ENCODE results near the gene MTFR1L. TPM values are rescaled to one million over a fixed set of nuclear protein-coding genes. Genes with fewer than 3 reads are reported as not detected.

Gene MTFR1L
- total RNA-seq, 1 donor from 2014 or later = 31.4 TPM

GRCh38 chr1:25806418-25806817 is 13.3 kb upstream of the MTFR1L start:
- intact Hi-C loops (cut with micrococcal nuclease) = no loop called here

DNA sequence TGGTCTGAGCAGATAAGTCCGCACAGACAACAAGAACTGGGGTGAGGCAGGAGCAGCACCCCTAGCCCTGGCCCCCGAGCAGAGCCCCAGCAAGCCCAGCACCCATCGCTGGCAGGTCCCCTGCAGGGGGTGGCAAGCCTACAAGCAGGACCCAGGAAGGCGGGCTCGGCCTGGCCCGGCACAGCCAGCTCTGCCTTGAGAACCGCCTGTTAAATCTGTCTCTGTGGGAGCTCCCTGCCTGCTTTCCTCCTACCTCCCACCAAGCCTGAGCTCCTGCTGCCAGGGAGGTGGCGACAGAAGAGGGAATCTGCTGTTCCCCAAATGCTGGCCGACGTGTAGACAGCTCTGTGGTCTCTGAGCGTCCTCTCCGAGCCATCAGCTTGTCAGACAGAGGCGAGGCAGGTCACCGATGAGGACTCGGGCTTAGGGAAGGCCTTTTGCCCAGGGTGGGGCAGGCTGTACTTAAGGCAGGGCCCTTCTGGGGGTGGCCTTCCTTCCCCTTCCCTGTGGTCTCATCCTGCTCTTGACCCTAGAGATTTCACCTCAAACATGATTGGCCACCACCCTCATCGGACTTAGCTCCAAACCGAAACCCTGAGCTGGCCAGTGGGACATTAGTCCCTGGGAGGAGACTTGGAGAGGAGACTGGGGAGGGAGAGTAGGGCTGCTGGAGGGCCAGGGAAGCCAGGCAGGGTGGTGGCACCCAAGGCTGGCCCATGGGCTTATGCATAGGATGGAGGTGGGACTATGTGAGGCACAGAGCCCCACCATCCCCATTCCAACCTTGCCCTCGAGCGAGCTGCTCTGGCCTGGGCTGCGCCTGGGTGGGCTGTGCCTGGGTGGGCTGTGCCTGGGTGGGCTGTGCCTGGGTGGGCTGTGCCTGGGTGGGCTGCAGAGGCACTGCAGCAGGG is 12.0 kb upstream of the MTFR1L start:
- intact Hi-C loops (cut with micrococcal nuclease) = no loop called here

DNA sequence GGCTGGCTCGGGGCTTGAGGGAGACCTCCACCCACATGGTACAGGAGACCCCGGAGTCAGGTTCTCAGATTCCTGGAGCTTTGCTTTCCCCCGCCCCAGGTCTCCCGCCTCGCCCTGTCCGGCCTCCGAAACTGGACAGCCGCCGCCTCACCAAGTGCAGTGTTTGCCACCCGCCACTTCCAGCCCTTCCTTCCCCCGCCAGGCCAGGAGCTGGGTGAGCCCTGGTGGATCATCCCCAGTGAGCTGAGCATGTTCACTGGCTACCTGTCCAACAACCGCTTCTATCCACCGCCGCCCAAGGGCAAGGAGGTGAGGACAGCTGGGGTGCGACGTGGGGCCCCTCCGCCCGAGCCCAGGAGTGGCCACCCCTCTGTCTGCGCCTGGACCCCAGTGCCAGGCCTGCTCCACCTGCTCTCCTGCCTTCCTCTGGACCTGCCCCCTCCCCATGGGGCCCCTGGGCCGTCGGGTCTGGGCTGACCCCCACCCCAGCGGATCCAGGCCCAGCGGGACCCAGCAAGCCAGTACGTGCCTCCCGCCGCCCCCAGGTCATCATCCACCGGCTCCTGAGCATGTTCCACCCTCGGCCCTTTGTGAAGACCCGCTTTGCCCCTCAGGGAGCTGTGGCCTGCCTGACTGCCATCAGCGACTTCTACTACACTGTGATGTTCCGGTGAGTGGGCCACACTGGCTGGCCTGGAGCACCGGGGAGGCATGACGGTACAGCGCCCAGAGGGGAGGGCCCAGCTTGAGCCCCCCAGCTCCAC is 11.1 kb upstream of the MTFR1L start:
- intact Hi-C loops (cut with micrococcal nuclease) = no loop called here

DNA sequence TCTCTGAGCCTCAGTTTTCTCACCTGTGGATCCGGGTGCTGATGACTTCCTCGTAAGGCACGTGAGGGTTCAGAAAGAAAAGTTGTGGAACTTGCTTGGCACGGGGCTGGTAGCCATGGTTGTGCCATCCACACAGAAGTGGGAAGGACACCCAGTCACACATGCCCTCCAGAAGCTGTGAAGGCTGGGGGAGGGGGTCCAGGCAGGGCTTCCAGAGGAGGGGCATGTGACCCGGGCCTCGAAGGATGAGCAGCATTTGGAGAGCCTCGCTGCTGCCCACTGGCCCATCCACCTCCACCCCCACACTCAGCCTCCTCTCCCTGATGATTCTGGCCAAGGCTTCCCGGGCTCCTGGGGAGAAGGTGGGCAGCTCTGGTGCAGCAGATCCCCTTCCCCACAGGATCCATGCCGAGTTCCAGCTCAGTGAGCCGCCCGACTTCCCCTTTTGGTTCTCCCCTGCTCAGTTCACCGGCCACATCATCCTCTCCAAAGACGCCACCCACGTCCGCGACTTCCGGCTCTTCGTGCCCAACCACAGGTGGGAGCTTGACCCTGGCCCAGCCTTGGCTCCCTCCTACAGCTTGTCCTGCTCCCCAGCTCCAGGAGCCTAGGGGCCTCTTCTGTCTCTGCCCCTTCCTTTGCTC is 10.3 kb upstream of the MTFR1L start:
- intact Hi-C loops (cut with micrococcal nuclease) = no loop called here

- intact Hi-C loops (cut with micrococcal nuclease) = loop anchor here (1.0 kb wide), 1 partner anchor 202 kb away; no protein-coding TSS in a partner anchor
These were observed 9.8 kb upstream of the MTFR1L start for GRCh38 chr1:25809929-25810328.

DNA sequence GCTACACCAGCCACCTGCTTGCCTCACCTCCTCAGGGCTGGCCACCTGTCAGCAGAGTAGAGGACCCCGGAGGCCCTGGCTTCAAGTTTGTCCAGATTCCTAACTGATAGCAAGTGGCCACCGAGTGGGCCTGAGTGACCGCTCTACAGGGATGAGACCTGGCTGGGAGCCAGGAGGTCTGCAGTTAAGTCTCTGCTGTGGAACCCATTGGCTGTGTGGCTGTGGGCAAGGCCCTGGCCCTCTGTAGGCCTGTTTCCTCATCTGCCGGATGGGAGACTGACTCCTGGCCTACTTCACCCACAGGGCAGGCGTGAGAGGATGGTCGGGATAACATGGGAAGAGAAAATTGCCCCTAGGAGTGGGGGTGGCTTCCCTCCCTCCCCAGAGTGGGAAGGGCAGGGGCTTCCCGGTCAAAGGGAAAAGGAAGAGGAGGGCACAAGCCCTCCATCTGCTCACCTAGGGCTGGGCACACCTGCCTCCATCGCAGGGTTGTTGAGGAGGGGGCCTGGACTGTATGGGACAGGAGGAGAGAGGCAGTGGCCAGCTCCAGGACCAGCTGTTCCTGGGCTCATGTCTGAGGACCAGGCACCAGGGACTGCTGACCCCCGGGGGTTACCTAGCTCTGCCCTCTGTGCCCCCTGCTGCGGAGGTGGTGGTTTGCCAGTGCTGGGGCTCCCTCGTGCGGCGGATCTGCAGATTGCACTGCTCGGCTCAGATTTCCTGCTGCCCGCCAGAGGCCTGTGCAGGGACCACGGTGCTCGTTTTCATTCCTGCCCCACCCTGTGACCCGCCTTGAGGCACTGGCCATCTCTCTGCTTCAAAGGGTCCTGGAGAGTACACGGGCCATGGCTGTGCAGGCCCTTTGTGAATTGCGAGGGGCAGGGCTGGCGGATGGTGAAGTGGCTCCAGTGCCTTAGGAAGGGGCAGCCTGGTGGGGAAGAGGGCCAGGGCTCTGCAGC is 9.1 kb upstream of the MTFR1L start:
- intact Hi-C loops (cut with micrococcal nuclease) = loop anchor here (1.0 kb wide), 1 partner anchor 202 kb away; no protein-coding TSS in a partner anchor

DNA sequence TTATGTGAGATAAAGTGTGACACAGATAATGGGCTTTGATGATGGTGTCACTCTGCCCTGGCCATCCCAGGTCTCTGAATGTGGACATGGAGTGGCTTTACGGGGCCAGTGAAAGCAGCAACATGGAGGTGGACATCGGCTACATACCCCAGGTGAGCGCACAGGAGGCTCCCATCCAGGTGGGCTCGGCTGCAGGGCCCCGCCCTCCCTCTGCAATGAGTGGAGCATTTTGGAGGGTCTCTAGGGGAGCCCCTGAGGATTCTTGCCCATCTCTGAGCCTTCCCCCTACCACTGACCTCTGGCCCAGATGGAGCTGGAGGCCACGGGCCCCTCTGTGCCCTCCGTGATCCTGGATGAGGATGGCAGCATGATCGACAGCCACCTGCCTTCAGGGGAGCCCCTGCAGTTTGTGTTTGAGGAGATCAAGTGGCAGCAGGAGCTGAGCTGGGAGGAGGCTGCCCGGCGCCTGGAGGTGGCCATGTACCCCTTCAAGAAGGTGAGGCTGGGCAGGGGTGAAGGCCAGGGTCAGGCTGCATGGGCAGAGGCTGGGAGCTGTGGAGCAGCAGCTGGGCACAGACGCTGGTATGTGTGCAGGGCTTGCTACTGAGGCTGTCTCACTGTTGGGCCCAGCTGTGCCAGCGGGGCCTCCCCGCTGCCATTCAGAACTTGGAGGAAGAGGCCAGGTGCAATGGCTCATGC is 8.2 kb upstream of the MTFR1L start:
- intact Hi-C loops (cut with micrococcal nuclease) = no loop called here

GRCh38 chr1:25813071-25813733 is 6.6 kb upstream of the MTFR1L start:
- intact Hi-C loops (cut with micrococcal nuclease) = no loop called here

GRCh38 chr1:25813734-25814471 is 5.9 kb upstream of the MTFR1L start:
- intact Hi-C loops (cut with micrococcal nuclease) = no loop called here

DNA sequence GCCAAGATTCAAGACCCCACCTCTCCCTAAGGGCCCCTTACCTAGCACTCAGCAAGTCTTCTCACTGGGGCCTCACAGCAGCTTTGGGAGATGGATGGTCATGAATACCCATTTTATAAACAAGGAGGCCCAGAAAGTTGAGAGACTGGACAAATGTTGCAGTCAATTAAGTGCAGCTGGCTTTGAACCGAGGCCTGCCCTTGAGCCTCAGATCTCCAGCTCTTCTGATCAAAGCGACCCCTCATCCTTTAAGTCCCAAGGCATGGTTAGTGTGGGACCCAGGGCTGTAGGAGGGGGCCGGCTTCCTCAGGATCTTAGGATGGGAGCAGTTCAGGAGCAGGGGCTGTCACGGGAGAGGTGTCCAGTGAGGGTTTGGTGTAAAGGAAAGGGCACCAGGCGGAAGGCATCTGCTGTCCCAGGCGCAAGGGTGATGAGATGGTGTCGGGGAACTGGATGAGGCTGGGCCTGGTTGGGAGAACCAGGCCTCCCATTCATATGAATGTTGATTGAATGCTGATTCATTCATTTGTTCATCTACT is 5.1 kb upstream of the MTFR1L start:
- intact Hi-C loops (cut with micrococcal nuclease) = no loop called here

DNA sequence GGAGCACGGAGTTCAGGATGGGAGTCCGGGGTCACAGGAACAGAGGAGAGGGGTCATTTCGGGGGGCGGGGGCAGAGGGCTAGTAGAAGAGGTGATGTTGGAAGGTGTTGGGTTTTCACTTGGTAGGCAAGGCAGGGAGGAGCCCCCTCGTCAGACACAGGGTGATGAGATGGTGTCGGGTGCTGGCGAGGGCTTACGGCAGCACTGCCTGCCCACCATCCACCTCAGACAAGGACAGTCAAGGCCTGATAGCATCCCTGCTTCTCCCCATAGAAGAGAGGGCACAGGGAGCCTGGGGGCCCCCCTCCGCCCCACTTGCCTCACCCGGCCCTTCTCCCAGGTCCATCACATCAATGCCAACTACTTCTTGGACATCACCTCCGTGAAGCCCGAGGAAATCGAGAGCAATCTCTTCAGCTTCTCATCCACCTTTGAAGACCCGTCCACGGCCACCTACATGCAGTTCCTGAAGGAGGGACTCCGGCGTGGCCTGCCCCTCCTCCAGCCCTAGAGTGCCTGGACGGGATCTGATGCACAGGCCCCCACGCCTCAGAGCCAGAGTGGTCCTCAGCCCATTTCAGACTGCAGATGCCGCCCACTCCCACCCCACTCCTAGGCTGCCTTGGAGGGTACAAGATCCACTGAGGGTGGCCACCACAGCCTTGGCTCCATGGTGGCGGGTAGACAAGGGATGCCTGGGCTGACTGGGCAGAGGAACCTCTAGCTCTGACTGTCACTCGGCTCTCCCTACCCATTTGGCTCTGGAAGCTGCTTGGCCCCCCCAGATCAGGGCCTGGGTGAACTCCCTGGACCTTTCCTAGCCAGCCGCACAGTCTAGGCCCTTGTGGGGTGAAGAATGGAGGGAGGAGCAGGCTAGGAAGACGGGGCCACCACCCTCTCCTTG is 4.3 kb upstream of the MTFR1L start:
- intact Hi-C loops (cut with micrococcal nuclease) = no loop called here

- intact Hi-C loops (cut with micrococcal nuclease) = no loop called here
These were observed 3.5 kb upstream of the MTFR1L start for GRCh38 chr1:25816112-25816718.

DNA sequence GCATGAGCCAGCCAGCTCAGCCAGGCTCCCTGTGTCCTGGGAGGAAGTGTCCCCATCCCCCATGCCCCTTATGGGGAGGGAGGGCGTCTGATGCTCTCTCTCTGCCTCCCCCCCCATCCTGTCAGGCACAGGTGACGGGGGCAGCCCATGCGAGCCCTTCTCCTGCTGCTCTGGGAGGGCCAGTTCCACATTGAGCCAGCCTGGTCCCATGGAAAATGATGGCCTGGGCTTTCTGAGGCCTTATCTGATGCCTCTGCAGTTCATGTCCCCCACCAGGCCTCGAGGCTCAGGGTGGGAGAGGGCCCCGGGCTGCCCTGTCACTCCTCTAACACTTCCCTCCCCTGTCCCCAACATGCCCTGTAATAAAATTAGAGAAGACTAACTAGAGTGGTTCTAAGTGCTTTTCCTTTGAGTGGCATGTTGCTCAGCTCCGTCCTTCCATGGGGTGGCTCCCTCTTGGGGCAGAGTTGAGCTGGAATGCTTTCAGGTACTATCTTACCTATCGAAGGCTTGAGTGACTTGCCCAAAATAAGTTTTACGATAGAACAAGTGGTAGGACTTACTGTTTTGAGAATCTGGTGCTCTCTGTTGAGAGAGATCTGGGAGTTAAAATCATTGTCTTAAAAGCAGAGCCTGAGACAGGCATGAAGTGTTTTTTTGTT is 1.8 kb upstream of the MTFR1L start:
- intact Hi-C loops (cut with micrococcal nuclease) = no loop called here

DNA sequence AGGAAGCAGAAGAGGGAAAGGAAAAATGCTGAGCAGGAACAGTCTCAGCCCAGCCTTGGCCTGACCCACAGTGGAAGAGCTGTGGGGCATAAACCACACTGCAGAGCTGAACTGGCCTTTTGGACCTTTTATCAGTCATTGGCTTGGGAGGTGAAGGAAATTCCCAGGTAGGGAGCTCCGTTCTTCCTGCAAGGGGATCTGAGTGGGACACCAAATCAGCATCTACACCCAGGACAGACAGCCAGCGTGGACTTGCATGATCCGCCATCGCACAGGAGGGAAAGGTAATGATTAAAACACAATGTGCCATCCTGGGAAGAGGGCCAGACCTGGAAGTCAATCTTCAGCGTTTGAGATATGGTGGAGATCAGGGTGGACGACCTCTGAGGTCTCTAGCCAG is 1.2 kb upstream of the MTFR1L start:
- intact Hi-C loops (cut with micrococcal nuclease) = no loop called here

DNA sequence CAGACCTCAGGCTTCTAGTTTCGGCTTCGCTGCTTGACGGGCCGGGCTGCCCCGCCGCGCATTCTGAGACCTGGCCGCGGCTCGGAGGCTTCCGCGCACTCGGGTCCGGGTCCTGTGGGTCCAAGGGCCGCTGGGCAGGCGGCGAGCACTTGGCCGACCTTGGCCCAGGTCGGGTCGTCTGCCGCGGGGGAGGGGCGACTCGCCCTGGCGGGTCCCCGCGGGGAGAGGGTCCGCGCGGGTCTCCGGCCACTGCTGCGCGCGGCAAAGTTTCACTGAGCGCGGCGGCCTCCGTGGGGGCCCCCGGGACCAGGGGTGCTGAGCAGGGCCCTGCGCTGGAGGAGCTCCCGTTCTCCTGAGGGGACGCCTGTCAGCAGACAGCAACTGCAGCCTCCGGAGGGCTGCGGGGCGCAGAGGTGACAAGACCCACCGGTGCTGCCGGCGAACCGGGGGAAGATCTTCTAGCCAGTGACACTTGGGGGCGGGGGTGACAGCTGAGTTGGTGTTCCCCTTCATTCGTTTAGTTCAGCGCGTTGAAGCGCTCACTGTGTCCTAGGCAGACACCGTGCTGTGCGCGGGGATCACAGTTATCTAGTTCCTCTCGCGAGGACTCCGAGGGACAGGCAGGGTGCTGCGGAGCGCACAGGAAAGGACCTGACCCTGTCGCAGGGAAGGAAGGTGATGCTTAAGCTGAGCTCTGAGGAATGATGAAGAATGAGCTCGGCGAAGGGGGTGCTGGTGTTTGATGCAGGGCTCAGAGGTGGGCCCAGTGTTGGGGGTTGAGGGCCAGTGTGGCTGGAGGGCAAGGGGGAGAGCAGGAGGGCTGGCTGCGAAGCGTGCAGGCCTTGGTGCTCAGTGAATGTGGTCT is 725 bp downstream of the MTFR1L start:
- intact Hi-C loops (cut with micrococcal nuclease) = loop anchor here (1.0 to 2.0 kb wide), 3 partner anchors 39 to 390 kb away; partner anchors contain the start of genes AUNIP, MACO1 and PAFAH2

Data from T-helper 2 cell treated with Interferon-gamma antibody and Interleukin-4, amounts not matched to agents 100 ng/mL and 5 ng/mL, for 36 hours (primary cell).